Measurements from ENCODE around the gene TMTC1.

TMTC1 gene

DNA sequence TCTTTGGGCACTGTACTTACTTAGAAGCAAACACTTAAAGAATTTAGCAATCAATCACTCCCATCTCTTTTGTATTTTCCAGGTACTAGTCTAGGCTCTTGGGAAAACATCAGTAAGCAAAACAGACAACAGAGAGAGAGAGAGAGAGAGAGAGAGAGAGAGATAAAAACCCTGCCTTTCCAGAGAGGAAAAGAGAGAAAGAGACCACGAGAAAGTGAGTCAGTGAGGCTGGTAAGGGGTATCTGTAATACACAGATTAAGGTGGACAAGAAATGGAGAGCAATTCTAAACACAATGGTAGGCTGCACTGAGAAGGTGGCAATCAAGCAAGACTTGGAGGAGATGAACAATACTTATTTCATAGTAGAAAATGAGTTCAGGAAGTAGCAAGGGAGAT, 166.3 kb downstream of the TMTC1 start:
- no peak for DNase-seq (ENCODE audit: low spot score)

DNA sequence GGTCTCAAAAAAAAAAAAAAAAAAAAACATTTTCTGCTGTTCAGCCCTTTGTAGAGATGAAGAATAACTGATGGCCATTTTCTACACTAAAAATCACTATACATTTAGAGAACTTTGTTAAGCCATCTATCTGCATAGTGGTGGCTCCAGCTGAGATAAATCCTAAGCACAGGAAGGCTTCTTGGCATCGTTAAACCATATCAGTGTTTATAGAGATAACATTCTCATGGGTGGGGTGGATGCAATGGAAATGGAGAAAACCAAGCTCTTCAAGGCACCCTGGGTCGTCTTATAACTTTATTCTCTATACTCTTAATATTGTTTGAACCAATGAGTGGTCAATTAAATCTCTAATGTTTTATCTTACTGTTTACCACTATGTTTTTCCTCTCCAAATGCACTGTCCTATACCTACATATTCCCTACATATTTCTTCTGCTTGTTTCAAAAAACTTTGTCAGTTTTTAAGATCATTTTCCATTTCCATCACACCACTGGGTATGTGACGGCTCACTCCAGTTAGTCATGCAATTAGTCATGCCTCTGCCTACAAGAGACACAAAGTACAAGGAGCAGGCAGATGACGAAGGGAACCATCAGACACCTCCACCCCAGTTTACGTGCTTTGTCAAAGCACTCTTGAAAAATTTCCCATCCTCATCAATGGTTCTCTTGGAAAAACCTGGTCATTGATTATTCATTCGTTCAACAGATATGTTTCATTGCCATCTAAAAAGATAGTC, 166.9 kb downstream of the TMTC1 start:
- DNase-seq (ENCODE audit: low spot score) = no peak

DNA sequence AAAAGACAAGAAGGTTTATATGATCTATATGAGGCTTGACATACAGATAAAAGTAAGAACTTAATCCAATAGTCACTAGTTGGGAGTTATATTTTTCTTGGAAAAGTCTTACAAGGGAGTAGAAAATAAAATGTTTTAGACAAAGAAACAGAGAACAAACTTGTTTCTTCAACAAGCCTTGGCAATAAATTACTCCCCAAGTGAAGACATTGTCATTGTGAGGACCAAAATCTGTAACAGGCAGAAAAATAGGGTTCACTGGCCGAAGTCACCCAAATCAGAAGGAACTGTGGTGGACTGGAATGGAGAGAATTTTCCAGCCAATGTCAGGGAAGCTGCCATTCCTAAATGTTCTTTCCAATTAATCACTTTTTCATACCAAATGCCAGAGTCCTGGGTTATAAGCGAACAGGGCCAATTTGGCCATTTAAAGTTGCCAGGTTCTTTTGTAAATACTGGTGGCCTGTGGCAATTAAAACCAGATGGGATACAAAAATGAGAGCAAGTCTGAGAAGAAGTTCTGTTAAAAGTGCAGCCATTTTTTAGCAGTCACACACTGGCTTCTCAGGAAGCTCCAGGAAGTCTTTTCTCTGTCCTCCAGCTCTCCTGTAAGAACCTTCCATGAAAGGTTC, 168.9 kb downstream of the TMTC1 start:
- no peak for DNase-seq (ENCODE audit: low spot score)

DNA sequence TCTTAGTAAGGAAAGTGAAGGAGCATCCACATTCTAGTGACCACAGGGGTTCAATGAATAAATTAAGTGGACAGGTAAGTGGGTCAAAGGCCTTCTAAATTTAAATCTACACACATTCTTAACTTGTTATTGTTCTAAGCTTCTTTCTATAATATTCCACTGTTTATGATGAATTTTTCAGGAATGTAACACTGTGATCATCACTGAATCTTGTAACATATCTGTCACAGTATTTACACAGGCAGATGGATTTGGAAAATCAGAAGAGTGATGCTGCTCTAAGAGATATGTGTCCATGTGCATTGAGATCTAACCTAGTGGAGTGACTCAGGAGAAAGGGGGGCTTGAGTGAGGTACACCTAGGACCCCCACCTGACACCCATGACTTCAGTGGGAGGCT, 170.8 kb downstream of the TMTC1 start:
- no peak for DNase-seq (ENCODE audit: low spot score)

DNA sequence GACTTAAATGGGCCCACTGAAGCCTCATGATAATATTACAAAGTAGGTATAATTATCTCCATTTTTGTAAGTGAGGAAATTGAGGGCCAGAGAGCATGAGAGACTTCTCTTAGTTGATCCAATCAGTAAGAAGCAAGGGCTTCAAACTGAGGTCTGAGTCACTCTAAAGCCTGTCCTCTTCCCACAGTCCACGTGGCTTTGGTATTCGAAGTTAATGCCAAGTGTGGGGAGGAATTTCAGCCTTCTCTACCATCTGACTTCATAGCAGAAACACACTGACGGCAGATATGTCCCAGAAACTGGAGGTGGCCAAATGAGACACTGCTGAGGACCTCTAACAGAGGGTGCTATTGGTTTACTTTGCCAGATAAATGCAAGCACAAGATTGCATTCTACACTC, 171.8 kb downstream of the TMTC1 start:
- no peak for DNase-seq (ENCODE audit: low spot score)

DNA sequence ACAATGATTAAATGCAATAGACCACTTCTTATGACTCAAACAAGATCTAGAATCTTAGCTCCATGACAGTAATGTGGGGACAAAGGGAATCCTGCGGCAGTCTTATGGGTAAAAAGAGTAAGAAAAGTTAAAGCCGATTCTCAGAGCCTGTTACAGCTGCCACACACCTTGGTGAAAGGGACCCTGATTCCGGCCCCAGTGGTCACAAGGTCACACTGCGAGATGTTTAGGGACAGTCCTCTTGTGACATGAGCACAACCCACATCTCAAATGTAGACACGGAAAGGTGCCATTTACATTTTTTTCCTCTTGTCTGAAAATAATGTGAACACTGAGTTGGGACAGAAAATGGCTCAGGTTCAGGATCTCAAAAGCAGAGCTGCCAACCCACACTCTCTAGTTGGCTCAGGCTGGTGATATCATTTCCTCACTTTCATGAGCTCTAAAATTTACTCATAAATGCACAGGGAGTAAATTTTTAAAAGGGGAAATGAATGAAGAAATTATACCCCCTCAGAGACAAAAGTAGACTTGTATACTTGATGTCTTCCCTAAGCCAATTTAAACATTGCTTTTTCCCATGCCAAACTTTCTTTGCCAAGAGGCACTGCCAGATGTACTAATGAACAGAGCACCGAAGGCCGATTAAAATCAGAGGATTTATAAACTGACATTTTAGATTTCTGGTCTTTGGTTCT, 173.1 kb downstream of the TMTC1 start:
- DNase-seq (ENCODE audit: low spot score) = no peak

DNA sequence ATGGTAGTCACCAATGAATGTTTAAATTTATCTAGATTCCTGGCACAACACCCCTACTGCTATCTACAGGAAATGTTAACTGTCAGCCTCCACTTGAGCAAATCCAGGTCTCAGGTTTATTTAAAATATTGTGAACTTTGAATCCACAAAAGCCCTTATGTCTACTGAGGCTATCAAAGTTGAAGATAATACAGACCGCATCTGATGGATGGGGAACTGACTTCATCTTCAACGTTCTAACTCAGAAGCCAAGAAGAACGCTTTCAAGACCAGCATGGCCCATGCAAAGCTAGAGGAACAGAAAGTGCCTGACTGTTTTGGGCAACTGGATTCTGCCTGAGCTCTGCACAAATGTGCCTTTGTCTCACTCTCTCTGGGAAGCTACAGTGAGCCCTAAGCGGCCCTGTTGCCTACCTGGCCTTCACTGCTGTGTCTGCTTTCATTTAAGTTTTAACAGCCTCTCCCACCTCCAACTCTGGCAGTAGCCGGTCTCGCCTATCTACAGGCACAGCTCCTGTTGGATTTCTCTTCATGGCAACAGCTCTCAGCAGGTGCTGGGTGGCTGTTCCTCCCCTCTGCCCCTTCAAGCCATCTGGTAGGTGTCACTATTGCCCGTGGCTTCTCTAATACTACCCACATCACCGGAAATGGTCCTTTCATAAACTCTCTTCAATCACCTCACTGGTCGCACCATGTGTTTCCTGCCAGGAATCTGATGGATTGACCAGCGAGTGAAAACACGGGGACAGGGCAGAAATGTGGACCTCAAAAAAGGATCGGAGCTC, 174.1 kb downstream of the TMTC1 start:
- DNase-seq (ENCODE audit: low spot score) = no peak

DNA sequence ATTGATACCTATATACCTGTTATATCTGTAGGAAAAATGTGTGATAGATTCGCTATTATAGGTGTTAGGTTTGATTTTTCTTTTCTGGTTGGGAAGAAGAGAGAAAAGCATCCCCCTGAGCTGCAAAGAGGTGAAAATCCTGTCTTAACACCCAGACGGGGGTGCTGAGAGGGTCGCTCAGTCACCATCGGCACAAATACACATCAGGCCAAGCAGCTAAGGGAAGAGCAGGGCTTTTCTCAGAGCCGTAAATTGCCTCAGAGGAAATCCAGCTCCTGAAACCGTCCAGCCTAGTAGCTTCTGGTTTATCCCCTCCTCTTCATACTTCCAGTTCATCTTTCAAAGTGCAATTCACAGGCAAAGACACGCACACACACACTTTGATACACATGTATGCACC, 175.2 kb downstream of the TMTC1 start:
- no peak for DNase-seq (ENCODE audit: low spot score)

DNA sequence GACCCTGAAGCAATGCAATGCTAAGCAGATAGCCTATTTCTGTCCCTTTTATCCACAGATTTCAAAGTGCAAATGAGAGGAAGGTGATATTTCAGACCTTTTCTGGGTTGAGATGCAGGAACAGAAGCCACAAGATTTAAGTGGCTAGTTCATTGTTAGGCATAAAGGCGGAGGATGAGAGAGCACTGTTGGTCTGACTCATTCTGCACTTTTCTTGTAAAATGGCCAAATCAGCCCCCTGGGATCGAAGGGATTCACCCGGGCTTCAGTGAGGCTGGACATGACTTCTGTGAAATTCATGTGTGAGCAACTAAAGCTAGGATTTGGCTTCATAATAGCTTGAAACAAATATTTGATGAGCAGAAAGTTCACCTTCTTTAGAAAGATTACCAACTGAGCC, 184.4 kb downstream of the TMTC1 start:
- no peak for DNase-seq (ENCODE audit: low spot score)

DNA sequence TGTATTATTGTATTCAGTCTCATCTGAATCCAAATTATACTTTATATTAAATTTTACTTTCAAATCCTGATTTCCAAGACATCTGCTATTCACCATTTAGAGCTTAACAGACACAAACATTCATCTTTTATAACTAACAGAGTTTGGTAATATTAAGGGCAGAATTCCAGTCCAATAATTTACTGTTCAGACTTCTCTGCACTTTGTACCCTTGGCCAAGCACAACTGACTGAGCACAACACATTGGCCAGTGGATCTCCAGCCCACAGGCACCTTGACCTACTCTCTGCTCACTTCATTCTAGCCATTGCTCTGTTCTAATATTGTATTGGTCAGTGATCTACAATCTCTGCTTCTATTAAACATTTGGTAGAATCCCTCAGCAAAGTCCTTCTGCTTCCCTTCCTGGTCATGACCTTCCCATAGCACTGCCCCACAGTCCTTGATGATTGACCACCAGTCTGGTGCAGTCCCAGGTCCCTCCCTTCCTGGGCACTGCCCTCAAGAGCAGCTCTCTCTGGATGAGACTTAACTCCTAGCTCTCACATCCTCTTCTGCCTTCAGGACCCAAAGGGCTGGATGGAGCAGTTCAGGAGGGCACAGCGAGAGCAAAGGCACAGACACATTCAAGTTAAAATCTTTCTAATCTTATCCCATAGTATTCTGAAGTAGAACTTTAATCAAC, 188.5 kb downstream of the TMTC1 start:
- DNase-seq (ENCODE audit: low spot score) = no peak

DNA sequence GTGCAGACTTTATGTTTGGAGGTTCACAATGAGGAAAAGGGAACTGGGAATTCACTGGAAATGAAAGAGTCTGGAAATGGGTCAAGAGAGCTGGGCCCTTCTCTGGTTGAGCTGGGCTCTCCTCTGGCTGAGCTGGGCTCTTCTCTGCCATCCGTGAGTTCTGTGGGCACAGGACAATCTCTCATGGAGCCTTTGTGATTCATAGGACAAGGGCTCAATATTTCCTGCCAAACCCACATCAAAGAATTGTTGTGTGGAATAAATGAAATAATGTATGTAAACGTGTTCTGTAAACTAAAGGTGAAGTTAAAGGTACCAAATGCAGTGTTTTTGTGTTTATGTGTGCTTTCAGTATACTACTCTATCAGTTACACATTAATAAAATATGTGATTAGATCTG, 190.7 kb downstream of the TMTC1 start:
- no peak for DNase-seq (ENCODE audit: low spot score)

DNA sequence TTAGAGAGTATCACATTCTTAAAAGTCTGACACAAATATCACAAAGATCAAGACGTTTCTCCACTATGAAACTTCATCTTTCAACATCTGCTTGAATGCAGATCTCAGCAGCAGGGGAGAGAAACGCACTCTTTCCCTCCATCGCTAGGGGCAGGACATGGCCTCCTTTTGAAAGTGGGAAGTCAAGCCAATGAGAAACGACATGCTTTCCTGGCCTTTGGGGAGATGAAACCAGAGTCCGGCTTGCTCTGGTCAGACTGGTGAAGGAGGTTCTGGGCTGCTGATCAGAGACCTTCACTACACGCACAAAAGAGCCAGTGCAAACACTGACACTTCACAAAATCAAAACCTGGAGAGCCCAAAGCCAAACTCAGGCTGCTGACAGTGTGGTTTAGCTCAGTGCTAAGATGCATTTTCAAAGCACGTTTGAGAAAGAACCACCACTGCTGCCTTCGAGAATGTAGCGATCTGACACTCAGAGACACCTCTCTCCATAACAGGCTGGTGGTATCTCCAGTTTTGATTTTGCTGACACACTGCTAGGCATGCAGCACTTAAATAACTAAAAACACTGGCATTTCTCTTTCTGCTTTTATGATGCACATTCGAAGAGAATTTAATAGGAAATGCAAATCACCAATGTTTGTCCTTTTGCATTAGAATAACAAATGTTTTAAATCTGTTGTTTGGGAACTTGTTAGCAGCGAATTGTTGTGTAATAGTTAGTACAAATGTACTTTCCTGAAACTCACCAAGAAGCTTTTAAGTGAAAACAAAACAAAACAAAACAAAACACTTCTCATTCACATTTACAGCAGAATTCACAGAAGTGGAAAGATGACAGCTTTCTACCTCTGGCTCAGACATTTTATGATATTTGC, 192.4 kb downstream of the TMTC1 start:
- DNase-seq (ENCODE audit: low spot score) = no peak

DNA sequence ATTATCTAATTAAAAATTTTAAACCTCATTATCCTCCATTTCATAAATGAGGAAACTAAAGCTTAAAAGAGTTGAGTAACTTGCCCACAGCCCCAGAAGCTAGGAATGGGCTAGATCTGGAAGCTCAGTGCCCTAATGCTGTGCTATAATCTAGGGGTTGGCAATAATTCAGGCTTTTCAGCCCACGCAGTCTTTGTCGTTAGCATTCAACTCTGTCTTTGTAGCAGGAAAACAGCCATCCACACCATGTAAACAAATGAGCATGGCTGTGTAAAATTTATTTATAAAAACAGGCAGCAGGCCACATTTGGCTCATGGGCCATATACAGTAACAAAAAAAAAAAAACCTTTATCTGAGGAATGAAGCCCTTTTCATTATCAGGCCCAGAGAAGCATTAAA, 193.9 kb downstream of the TMTC1 start:
- no peak for DNase-seq (ENCODE audit: low spot score)

DNA sequence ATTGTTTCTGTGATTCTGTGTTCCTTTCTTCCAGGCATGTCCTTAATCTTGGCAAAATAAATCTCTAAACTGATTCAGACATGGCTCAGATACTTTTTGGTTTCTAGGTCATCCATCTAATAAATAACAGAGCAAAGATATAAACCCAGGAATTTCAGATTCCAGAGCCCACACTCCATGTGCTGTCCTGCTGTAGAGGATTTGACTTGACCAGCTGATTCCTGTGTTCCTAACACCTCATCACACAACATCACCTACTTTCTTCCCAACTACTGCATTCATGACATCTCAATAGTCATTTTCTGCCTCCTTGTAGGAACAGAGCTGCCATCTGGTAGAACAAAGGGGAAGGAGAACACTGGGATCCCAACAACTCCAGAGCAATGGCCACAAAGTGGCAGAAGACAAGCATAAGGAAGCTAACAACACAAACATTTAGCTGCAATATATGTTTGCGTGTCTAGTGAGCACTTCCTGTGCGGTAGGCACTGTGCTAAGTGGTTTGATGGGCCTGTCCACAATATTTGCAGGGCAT, 194.4 kb downstream of the TMTC1 start:
- DNase-seq (ENCODE audit: low spot score) = no peak

DNA sequence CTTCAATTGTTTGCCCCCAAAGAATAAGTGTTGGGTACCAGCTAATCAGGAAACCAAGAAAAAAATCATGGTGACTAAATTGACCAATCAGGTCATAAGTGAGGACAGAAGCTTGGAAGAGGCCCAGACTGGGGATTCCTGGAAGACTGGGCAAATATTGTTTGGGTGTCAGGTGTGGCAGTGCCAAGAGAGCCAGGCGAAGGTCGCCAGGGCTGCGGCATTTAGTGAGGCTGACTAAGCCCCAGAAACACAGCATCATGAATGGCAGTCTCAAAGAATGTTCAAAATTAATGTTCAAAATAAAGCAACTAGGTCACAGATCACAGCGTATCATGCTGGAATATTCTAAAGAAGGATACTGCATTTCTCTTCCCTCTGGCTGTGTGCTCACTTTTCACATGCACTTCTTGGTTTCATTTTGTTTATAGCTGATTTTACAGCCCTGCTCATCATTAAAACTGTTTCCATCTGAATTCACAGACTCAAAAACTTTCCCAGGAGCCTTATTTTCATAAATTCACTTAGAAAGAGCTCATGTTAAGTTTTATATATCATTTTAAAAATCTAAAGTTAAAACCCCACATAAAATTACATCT, 201.0 kb downstream of the TMTC1 start:
- no peak for DNase-seq (ENCODE audit: low spot score)

DNA sequence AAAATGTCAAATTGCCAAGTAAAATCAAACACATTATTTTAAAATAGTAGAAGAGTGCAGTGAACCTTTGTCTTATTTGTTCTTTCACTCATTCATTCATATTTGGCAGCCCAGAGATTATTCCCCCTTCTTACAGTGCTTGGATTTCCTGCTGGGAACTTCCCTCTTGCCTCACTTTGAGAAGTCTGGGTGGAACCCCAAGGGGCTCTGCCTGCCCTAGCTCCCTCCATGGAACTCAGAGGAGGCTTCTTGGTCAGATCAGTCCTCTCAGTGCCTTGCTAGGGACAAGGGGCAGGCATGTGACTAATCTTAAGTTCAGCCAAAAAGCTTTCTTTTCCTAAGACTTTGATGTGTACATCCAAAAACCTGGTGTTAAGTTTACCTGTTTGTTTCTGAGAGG, 201.6 kb downstream of the TMTC1 start:
- DNase-seq (ENCODE audit: low spot score) = no peak

DNA sequence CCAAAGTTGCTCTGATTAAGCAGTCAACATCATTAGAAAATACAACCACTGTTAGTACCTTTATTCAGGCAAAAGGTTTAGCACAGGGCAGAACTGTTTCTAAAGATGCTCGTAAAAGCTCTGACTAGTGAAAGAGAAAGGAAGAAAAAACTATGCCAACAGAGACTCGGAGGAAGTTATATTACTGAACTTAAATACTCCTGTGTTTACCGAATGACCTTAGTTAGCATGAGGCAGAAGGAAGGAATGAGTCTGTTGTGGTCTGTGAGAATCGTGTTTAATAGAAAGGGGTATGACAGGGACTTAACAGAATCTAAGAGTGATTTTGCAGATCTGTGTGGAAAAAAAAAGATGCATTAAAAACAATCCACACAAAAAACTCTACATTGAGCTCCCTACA, 202.1 kb downstream of the TMTC1 start:
- no peak for DNase-seq (ENCODE audit: low spot score)

DNA sequence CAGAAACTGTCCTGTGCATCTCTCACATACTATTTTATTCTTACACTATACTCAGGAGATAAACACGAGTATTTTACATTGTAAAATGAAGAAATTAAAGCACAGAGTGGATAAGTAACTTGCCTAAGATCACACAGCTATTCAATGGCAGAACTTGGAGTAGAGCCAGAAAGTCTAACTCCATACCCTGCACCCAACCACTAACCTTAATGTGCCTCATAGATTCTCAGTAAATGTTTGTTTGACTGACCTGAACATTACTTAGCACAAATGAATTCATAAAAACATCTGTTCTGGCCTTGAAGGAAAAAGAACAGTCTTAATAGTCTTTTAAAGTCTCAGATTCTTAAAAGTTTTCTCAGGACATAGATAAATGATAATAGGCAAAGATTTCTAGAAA, 202.8 kb downstream of the TMTC1 start:
- no peak for DNase-seq (ENCODE audit: low spot score)

DNA sequence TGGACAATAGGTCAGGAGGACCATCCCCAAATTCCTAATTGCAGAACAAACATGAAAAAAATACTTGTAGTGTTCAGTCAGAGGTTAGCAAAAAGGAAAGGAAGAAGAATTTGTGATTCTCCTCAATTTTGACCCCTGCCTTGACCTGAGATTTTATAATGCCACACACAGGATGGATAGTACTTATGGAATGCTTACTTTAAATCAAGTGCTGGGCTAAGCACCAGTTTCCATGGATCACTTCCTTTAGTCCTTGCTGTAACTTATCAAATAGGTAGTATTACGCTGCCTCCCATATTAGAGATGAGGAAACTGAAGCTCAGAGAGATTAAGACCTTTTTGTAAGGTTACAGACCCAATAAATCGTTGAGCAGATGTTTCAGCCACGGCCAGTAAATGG, 205.0 kb downstream of the TMTC1 start:
- DNase-seq (ENCODE audit: low spot score) = no peak

DNA sequence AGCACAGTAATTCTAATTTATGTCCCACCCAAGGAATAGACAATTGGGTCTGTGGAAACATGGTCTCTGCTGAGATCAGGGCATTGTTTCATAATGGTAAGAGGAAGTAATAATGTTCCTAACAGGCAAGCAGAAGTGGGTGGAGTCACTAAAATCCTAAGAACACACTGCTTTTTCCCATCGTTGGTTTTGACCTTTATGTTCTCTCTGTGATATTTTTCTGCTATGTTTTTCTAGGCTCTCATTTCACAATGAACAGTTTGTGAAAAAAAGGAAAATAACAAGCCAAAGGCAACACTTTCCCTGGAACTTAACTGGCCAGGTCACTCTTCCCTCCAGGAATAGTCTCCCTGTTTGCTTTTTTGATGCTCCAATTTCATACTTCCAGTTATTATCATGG, 205.7 kb downstream of the TMTC1 start:
- DNase-seq (ENCODE audit: low spot score) = no peak

Measured in SK-N-DZ (cell line).